NB4 (cell line): ENCODE results near the gene IL17C.

Source experiments
- MYC ChIP-seq: IDR thresholded peaks from 2 replicates; pipeline ENCODE4 v1.6.1; 2011; ENCODE audit warnings: low read depth, low read length
- POLR2A ChIP-seq: IDR thresholded peaks from 2 replicates; pipeline ENCODE4 v1.6.1; 2011; ENCODE audit warnings: mild to moderate bottlenecking; ENCODE audit not compliant: insufficient read length; ENCODE audit errors: extremely low read depth
- TF ChIP-seq, protein P1 (sequence below): IDR thresholded peaks from one replicate; pipeline ENCODE4 v1.5.1; 2012; ENCODE audit warnings: low read depth, low read length
- TF ChIP-seq, protein P2 (sequence below): IDR thresholded peaks from 2 replicates; pipeline ENCODE4 v1.6.1; 2011; ENCODE audit warnings: low read depth, low read length

DNA sequence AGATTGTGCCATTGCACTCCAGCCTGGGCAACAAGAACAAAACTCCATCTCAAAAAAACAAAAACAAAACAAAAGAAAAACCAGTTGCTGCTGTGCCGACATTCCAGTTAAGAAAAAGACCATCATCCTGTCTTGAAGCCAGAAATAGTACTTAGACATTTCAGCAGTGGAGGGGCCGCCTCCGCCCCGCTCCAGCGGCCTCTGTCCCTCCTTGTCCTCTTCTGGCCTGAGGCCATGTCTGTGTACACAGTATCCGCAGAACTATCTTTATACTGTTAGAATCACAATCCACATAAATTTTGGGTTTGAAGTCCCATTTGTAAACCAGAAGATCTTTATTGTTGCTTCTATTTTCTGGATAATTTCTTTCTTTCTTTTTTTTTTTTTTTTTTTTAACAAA, 43.3 kb upstream of the IL17C start:
- no peak for TF ChIP-seq MYC
- TF ChIP-seq, protein P1, sequence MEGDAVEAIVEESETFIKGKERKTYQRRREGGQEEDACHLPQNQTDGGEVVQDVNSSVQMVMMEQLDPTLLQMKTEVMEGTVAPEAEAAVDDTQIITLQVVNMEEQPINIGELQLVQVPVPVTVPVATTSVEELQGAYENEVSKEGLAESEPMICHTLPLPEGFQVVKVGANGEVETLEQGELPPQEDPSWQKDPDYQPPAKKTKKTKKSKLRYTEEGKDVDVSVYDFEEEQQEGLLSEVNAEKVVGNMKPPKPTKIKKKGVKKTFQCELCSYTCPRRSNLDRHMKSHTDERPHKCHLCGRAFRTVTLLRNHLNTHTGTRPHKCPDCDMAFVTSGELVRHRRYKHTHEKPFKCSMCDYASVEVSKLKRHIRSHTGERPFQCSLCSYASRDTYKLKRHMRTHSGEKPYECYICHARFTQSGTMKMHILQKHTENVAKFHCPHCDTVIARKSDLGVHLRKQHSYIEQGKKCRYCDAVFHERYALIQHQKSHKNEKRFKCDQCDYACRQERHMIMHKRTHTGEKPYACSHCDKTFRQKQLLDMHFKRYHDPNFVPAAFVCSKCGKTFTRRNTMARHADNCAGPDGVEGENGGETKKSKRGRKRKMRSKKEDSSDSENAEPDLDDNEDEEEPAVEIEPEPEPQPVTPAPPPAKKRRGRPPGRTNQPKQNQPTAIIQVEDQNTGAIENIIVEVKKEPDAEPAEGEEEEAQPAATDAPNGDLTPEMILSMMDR, result no peak
- TF ChIP-seq POLR2A, result no peak
- TF ChIP-seq, protein P2, sequence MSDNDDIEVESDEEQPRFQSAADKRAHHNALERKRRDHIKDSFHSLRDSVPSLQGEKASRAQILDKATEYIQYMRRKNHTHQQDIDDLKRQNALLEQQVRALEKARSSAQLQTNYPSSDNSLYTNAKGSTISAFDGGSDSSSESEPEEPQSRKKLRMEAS, result no peak
